ENCODE results near the gene ADD2.

The ADD2 gene

GRCh38 chr2:70765507-70765906 is 2.5 kb downstream of the ADD2 start:
- no peak overlapping the region for H3K4me3 ChIP-seq (ENCODE audit: low read length)
- no peak for TF ChIP-seq CTCF (IDR thresholded peaks at IDR 0.05; ENCODE audit: insufficient read depth, low read depth, low read length, missing control alignments)
- no peak for DNase-seq (ENCODE audit: low read depth)

GRCh38 chr2:70759446-70759845 is 8.6 kb downstream of the ADD2 start:
- TF ChIP-seq CTCF (IDR thresholded peaks at IDR 0.05; ENCODE audit: insufficient read depth, low read depth, low read length, missing control alignments), result no peak
- H3K4me3 ChIP-seq (ENCODE audit: low read length), result no peak overlapping the region
- no peak for DNase-seq (ENCODE audit: low read depth)

GRCh38 chr2:70757966-70758365 is 10.0 kb downstream of the ADD2 start:
- no peak for DNase-seq (ENCODE audit: low read depth)
- TF ChIP-seq CTCF (IDR thresholded peaks at IDR 0.05; ENCODE audit: insufficient read depth, low read depth, low read length, missing control alignments), result no peak
- no peak overlapping the region for H3K4me3 ChIP-seq (ENCODE audit: low read length)

DNA sequence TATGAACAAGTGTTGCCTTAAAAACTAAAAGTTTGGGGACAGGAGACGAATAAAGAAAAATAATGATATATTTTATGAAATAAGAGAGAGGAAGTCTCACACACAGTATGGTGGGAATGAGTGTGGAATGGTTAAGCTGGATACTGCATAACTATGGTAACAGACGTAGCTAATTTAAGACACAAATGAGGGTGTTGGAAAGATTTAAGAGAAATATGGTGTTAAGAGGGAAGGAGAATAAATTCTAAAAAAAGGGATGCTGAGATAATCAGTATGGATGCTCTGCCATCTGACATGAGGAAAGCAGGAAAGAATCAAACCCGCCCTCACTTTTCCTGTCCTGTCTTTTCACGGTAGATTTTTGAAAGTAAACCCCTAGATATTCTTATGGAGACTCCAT is 10.6 kb downstream of the ADD2 start:
- H3K4me3 ChIP-seq (ENCODE audit: low read length), result no peak overlapping the region
- DNase-seq (ENCODE audit: low read depth), result no peak
- no peak for TF ChIP-seq CTCF (IDR thresholded peaks at IDR 0.05; ENCODE audit: insufficient read depth, low read depth, low read length, missing control alignments)

DNA sequence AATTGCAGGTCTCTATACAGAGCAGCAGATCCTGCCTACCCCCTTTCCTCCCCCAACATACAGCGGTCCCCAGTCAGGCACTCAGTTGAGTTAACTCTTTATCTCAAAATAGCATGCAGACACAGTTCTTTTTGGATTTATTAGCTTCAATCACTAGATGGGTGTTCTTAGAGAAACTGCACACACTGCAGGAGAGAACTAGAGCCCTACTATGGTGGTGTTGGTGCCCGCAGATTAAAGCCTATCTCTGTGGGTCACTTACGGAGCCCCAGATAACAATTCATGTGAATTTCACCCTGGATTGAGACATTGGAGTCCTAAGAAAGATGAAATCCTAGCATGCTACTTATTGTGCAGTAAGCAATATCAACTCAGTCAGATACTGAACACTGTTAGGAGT is 11.9 kb downstream of the ADD2 start:
- no peak overlapping the region for H3K4me3 ChIP-seq (ENCODE audit: low read length)
- no peak for DNase-seq (ENCODE audit: low read depth)
- no peak for TF ChIP-seq CTCF (IDR thresholded peaks at IDR 0.05; ENCODE audit: insufficient read depth, low read depth, low read length, missing control alignments)

DNA sequence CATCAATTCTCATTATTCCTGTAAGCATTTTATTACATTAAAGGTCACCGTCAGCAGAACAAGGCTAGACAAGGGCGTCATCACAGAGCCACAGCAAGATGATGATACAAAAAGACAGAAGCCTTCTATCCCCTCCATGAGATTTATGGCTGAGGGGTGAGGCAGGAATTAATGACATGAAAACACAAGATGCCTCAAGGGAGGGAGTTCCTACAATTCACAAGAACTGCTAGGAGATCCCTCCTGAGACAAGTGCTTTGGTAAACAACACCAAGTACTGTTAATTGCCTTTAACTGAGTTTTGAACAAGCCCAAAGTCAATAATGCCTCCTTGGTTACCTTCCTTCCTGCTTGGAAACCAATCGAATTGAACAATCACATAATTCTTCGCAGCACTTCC is 14.1 kb downstream of the ADD2 start:
- TF ChIP-seq CTCF (IDR thresholded peaks at IDR 0.05; ENCODE audit: insufficient read depth, low read depth, low read length, missing control alignments), result no peak
- H3K4me3 ChIP-seq (ENCODE audit: low read length), result no peak overlapping the region
- DNase-seq (ENCODE audit: low read depth), result no peak

DNA sequence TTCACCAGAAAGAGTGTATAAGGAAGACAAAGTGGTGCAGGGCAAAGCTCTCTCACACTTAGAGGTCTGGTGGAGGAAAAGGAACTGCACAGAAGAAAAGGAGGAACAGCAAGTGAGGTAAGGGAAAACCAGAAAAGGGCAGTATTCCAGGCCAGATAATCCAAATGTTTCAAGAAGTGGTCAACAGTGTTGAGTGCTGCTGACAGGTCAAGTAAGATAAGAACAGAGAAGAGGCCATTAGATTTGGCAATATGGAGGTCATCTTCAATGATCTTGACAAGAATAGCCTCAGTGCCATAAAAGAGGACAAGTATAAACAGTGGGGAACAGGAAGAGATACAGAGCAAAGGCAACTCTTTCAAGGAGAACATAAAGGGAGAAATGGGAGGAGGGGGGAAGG is 15.0 kb downstream of the ADD2 start:
- DNase-seq (ENCODE audit: low read depth), result no peak
- no peak for TF ChIP-seq CTCF (IDR thresholded peaks at IDR 0.05; ENCODE audit: insufficient read depth, low read depth, low read length, missing control alignments)
- H3K4me3 ChIP-seq (ENCODE audit: low read length), result no peak overlapping the region

Measured in epithelial cell of esophagus (primary cell).